Body of pancreas (tissue), 4 donors: Measurements from ENCODE around the gene IGSF9.

Experiments used
- CTCF ChIP-seq, 7 experiments: fragments of 450-650 bp in 4 of 7; fragments of 200-600 bp in 3 of 7; sonication (generic) in 3 of 7; IDR thresholded peaks; one replicate each; pipeline ENCODE4 v1.5.1; 2016 to 2019; ENCODE audit warnings: antibody characterized with exemption in 7 of 7
- POLR2A ChIP-seq, 3 donors: fragments of 450-650 bp; IDR thresholded peaks; one replicate each; pipeline ENCODE4 v1.6.1; 2016; ENCODE audit warnings: antibody characterized with exemption in 3 of 3, mild to moderate bottlenecking in 2 of 3

GRCh38 chr1:159986531-159986930 lies 41.1 kb upstream of the IGSF9 start:
- no peak for TF ChIP-seq POLR2A (IDR thresholded peaks at IDR 0.05)
- no peak for TF ChIP-seq CTCF (IDR thresholded peaks at IDR 0.05)
